Endothelial cell (in vitro differentiated cells): Measurements from ENCODE around the gene KLHDC7A. TPM values are rescaled to one million over a fixed set of nuclear protein-coding genes. Genes with fewer than 3 reads are reported as not detected.

Experiments used
- DNase-seq: peaks from one replicate; pipeline ENCODE4 v3.0.0; 2021; ENCODE audit warnings: low spot score
- H3K27ac Mint-ChIP-seq: one replicate; pipeline ENCODE4 v1.8.0; 2021; ENCODE audit warnings: mixed read lengths, inconsistent platforms; ENCODE audit not compliant: unreplicated experiment
- H3K27me3 Mint-ChIP-seq: one replicate; pipeline ENCODE4 v1.8.0; 2021; ENCODE audit warnings: mild to moderate bottlenecking, moderate library complexity, mixed read lengths, inconsistent platforms; ENCODE audit not compliant: unreplicated experiment
- H3K36me3 Mint-ChIP-seq: one replicate; pipeline ENCODE4 v1.8.0; 2021; ENCODE audit warnings: mild to moderate bottlenecking, low read depth, mixed read lengths, inconsistent platforms; ENCODE audit not compliant: unreplicated experiment
- H3K4me1 Mint-ChIP-seq: one replicate; pipeline ENCODE4 v1.8.0; 2021; ENCODE audit warnings: mild to moderate bottlenecking, mixed read lengths, inconsistent platforms; ENCODE audit not compliant: unreplicated experiment
- H3K4me3 Mint-ChIP-seq: one replicate; pipeline ENCODE4 v1.8.0; 2021; ENCODE audit warnings: mild to moderate bottlenecking, mixed read lengths, inconsistent platforms; ENCODE audit not compliant: unreplicated experiment
- H3K9me3 Mint-ChIP-seq: one replicate; pipeline ENCODE4 v1.8.0; 2021; ENCODE audit warnings: mixed read lengths, inconsistent platforms; ENCODE audit not compliant: unreplicated experiment
- CTCF ChIP-seq: fragments of 200-600 bp; sonication (generic); IDR thresholded peaks from one replicate; pipeline ENCODE4 v1.5.0; 2021; ENCODE audit warnings: antibody characterized with exemption; ENCODE audit not compliant: unreplicated experiment
- total RNA-seq: library from RNA; stranded (reverse); fragmentation: NEBNext Ultra II Directional; extraction: Animal tissue kit (Norgen Biotek cat#: 25700); gene quantifications from one replicate; pipeline ENCODE4 v1.2.1, GENCODE V29; 2021; ENCODE audit not compliant: unreplicated experiment

Gene KLHDC7A
- total RNA-seq, 1 donor from 2014 or later = not detected

- no peaks in the 10 kb centered on the region for H3K9me3 Mint-ChIP-seq
- DNase-seq = no peak
- no peak overlapping the region for H3K4me3 Mint-ChIP-seq
- H3K27ac Mint-ChIP-seq = no peak overlapping the region
- no peaks in the 10 kb centered on the region for H3K4me1 Mint-ChIP-seq
- no peak for TF ChIP-seq CTCF
- H3K27me3 Mint-ChIP-seq = peaks cover 4% of the 10 kb centered on the region
- H3K36me3 Mint-ChIP-seq = no peaks in the 10 kb centered on the region
Measured at GRCh38 chr1:18531503-18531845, 50.7 kb downstream of the KLHDC7A start.

- no peaks in the 10 kb centered on the region for H3K9me3 Mint-ChIP-seq
- H3K4me1 Mint-ChIP-seq = no peaks in the 10 kb centered on the region
- no peak overlapping the region for H3K4me3 Mint-ChIP-seq
- no peak overlapping the region for H3K27ac Mint-ChIP-seq
- no peak for TF ChIP-seq CTCF
- H3K27me3 Mint-ChIP-seq = peaks cover 3% of the 10 kb centered on the region
- DNase-seq = no peak
- H3K36me3 Mint-ChIP-seq = no peaks in the 10 kb centered on the region
Measured at GRCh38 chr1:18532390-18533170, 51.9 kb downstream of the KLHDC7A start.

GRCh38 chr1:18533259-18533658, 52.5 kb downstream of the KLHDC7A start:
- Mint-ChIP-seq H3K4me1 (no peaks in the 10 kb centered on the region), H3K27me3 (peaks cover 3% of the 10 kb centered on the region), H3K4me3 (no peak overlapping the region), H3K9me3 (no peaks in the 10 kb centered on the region), H3K36me3 (no peaks in the 10 kb centered on the region), H3K27ac (no peak overlapping the region)
- no peak for DNase-seq
- no peak for TF ChIP-seq CTCF

- DNase-seq = no peak
- no peak for TF ChIP-seq CTCF
- peaks cover 2% of the 10 kb centered on the region for H3K27me3 Mint-ChIP-seq
- no peaks in the 10 kb centered on the region for H3K9me3 Mint-ChIP-seq
- no peaks in the 10 kb centered on the region for H3K36me3 Mint-ChIP-seq
- H3K4me1 Mint-ChIP-seq = no peaks in the 10 kb centered on the region
- H3K27ac Mint-ChIP-seq = no peak overlapping the region
- H3K4me3 Mint-ChIP-seq = no peak overlapping the region
Measured at GRCh38 chr1:18534810-18535205, 54.1 kb downstream of the KLHDC7A start.

Other genes starting within 250 kb of the KLHDC7A start
- 1.4 TPM for gene PAX7, start 149.9 kb downstream of the KLHDC7A start, total RNA-seq